ENCODE measurements around the gene CDKAL1. TPM values are rescaled to one million over a fixed set of nuclear protein-coding genes. Genes with fewer than 3 reads are reported as not detected.

Gene CDKAL1
- total and polyA plus RNA-seq, 8 donors, result 13.6 to 20.7 (median 17.5) TPM

DNA sequence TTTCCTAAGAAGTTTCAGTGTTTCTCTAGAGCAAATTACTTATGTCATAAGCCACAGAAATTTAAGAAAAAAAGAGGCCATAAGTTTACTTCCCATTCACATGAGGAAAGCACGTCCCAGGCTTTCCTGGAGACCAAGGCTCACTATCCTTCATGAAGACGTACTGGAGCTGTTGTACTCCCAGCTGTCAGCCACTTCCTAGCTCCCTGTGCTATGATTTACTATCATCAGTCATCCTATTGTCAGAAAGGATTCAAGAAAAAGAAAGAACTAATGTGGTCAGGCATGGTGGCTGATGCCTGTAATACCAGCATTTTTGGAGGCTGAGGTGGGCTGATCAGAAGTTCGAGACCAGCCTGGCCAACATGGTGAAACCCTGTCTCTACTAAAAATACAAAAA is 721.9 kb downstream of the CDKAL1 start:
- Histone ChIP-seq H3K27me3 (no peaks in the 10 kb centered on the region), H3K4me1 (no peaks in the 10 kb centered on the region), H3K27ac (no peak overlapping the region), H3K9me3 (no peaks in the 10 kb centered on the region), H3K36me3 (no peaks in the 10 kb centered on the region), H3K4me3 (no peak overlapping the region)
- TF ChIP-seq, protein P1, sequence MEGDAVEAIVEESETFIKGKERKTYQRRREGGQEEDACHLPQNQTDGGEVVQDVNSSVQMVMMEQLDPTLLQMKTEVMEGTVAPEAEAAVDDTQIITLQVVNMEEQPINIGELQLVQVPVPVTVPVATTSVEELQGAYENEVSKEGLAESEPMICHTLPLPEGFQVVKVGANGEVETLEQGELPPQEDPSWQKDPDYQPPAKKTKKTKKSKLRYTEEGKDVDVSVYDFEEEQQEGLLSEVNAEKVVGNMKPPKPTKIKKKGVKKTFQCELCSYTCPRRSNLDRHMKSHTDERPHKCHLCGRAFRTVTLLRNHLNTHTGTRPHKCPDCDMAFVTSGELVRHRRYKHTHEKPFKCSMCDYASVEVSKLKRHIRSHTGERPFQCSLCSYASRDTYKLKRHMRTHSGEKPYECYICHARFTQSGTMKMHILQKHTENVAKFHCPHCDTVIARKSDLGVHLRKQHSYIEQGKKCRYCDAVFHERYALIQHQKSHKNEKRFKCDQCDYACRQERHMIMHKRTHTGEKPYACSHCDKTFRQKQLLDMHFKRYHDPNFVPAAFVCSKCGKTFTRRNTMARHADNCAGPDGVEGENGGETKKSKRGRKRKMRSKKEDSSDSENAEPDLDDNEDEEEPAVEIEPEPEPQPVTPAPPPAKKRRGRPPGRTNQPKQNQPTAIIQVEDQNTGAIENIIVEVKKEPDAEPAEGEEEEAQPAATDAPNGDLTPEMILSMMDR (IDR thresholded peaks at IDR 0.05), result no peak
- DNase-seq, result no peak
- intact Hi-C loops (cut with DNase I), result no loop called here
- ATAC-seq, result no peak

DNA sequence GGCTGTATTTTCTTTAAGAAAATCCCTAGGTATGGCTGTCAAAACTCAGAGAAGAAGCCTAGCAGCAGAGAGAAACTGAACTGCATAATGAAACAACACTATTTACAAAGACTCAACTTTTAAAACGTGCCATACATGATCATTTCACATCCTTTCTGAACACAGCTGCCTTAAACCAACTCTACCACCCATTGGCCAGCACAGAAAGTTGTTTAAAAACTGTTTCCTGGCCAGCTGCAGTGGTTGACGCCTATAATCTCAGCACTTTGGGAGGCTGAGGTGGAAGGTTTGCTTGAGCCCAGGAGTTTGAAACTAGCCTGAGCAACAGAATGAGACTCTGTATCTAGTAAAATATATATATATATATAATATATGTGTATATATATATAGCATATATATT is 722.9 kb downstream of the CDKAL1 start:
- H3K36me3 ChIP-seq, result no peaks in the 10 kb centered on the region
- intact Hi-C loops (cut with DNase I), result no loop called here
- no peaks in the 10 kb centered on the region for H3K27me3 ChIP-seq
- TF ChIP-seq, protein P1 (IDR thresholded peaks at IDR 0.05), result no peak
- H3K9me3 ChIP-seq, result no peaks in the 10 kb centered on the region
- H3K4me1 ChIP-seq, result no peaks in the 10 kb centered on the region
- ATAC-seq (no peak), DNase-seq (no peak)
- H3K27ac ChIP-seq, result no peak overlapping the region
- H3K4me3 ChIP-seq, result no peak overlapping the region

DNA sequence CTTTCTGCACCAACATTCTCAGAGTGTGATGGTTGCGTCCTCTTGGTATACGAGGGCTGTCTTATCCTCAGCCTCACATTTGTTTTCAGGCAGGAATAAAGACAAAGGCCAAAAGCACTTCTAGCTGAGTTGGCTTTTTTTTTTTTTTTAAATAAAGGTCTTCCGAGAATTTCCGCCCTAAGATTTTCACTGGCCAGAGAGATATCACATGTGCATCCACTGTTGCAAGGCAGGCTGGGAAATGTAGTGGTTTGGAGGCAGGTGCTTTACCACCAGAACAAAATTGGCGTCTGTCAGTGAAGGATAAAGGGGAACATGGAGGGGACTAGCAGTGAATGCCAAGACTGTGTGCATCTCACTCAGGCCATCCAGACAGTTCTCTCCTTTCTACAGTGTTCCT is 724.4 kb downstream of the CDKAL1 start:
- TF ChIP-seq, protein P1 (IDR thresholded peaks at IDR 0.05), result no peak
- H3K4me1 ChIP-seq, result no peaks in the 10 kb centered on the region
- ATAC-seq, result no peak
- no peaks in the 10 kb centered on the region for H3K9me3 ChIP-seq
- H3K4me3 ChIP-seq, result no peak overlapping the region
- intact Hi-C loops (cut with DNase I), result no loop called here
- no peaks in the 10 kb centered on the region for H3K27me3 ChIP-seq
- no peak overlapping the region for H3K27ac ChIP-seq
- no peak for DNase-seq
- no peaks in the 10 kb centered on the region for H3K36me3 ChIP-seq

DNA sequence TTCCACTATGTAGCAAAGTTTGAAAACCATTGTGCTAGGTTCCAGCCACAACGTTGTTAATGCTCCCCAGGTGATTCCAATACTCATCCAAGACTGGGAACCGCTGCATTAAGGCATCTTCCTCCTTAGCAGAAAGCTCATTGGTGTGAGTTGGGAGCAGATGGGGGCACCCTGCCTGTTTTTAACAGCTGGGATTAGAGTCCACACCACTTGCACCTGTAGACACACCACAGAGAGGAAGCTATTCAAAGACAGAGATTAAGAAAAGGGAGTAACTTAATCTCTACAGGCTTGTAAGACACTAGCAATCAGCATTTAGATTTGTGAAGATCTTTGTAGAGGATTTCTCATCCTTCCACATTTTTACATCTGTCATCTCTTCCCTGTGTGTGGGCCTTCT is 725.4 kb downstream of the CDKAL1 start:
- intact Hi-C loops (cut with DNase I), result no loop called here
- TF ChIP-seq, protein P1 (IDR thresholded peaks at IDR 0.05), result no peak

DNA sequence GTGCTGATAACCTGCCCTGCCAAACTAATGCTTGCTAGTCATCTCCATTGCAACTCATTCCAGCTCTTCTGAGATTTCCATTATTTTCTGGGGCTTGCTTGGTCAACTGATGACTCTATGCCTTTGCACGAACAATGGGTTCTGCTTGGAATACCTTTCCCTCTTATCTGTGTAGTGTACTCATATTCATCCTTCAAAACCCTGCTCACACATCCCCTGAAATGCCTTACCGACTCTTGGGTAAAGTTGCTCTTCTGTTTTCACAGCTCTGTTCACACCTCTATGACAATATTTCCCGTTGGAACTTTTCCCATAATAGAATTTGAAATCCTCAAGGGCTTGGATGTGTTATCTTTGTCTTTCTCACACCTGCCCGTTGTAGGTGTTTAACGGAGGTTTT is 728.2 kb downstream of the CDKAL1 start:
- H3K27me3 ChIP-seq, result no peaks in the 10 kb centered on the region
- H3K9me3 ChIP-seq, result no peaks in the 10 kb centered on the region
- no peak overlapping the region for H3K27ac ChIP-seq
- TF ChIP-seq, protein P1 (IDR thresholded peaks at IDR 0.05), result no peak
- H3K4me1 ChIP-seq, result no peaks in the 10 kb centered on the region
- H3K4me3 ChIP-seq, result no peak overlapping the region
- no peaks in the 10 kb centered on the region for H3K36me3 ChIP-seq
- DNase-seq (no peak), ATAC-seq (no peak)
- intact Hi-C loops (cut with DNase I), result no loop called here

More for the DNA sequence above, 725.4 kb downstream of the CDKAL1 start:
- Histone ChIP-seq H3K27ac (no peak overlapping the region), H3K9me3 (no peaks in the 10 kb centered on the region), H3K27me3 (no peaks in the 10 kb centered on the region), H3K4me1 (no peaks in the 10 kb centered on the region), H3K36me3 (no peaks in the 10 kb centered on the region), H3K4me3 (no peak overlapping the region)
- no peak for ATAC-seq
- DNase-seq, result no peak
